ENCODE measurements around the gene SPRR2A. TPM values are rescaled to one million over a fixed set of nuclear protein-coding genes. Genes with fewer than 3 reads are reported as not detected.

Gene SPRR2A
- total RNA-seq, 1 experiment from 2014 or later = 7.0 TPM

DNA sequence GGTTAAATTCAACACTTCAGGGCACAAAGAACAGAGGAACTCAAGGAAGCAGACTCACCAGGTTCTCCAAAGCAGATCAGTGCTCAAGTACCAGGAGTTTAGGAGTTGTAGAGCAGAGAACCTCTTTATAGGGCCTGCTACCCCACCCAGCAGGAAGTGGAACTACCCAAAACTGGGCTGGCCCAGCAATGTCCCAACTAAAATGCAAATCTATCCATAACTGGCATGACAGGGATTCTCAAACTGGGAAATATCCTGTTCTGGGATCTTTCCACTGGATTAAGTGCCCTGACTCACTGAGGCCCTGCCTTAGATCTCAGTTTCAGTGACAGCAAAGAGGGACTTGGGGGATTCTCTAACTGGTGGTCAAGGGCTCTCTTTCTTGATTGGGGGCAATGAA is 37.1 kb upstream of the SPRR2A start, which contains the start of gene SPRR2E:
Gene SPRR2E (minus strand): TSS at position 101 of the 400 bp plus-strand sequence. CDS start 775 bp downstream, outside the sequence.
- H3K27me3 Mint-ChIP-seq (ENCODE audit: insufficient read depth, unreplicated experiment) = no peaks in the 10 kb centered on the region
- H3K36me3 Mint-ChIP-seq (ENCODE audit: insufficient read depth, unreplicated experiment) = no peaks in the 10 kb centered on the region
- H3K4me3 Mint-ChIP-seq (ENCODE audit: unreplicated experiment) = no peak within 1 kb of the TSS
- intact Hi-C loops (cut with micrococcal nuclease) = no loop called here
- BruUV-seq (replicated peaks) = no TSS peak
- no peak for DNase-seq (ENCODE audit: unreplicated experiment)
- CTCF ChIA-PET = no interaction called here
- H3K4me1 Mint-ChIP-seq (ENCODE audit: insufficient read depth, unreplicated experiment) = peaks cover 13% of the 10 kb centered on the region
- no peaks in the 10 kb centered on the region for H3K9me3 Mint-ChIP-seq (ENCODE audit: unreplicated experiment)
- H3K27ac Mint-ChIP-seq (ENCODE audit: low read depth, unreplicated experiment) = no peak within 1 kb of the TSS
- TF ChIP-seq, protein P1, sequence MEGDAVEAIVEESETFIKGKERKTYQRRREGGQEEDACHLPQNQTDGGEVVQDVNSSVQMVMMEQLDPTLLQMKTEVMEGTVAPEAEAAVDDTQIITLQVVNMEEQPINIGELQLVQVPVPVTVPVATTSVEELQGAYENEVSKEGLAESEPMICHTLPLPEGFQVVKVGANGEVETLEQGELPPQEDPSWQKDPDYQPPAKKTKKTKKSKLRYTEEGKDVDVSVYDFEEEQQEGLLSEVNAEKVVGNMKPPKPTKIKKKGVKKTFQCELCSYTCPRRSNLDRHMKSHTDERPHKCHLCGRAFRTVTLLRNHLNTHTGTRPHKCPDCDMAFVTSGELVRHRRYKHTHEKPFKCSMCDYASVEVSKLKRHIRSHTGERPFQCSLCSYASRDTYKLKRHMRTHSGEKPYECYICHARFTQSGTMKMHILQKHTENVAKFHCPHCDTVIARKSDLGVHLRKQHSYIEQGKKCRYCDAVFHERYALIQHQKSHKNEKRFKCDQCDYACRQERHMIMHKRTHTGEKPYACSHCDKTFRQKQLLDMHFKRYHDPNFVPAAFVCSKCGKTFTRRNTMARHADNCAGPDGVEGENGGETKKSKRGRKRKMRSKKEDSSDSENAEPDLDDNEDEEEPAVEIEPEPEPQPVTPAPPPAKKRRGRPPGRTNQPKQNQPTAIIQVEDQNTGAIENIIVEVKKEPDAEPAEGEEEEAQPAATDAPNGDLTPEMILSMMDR (IDR thresholded peaks at IDR 0.05; ENCODE audit: unreplicated experiment) = no peak
- POLR2A ChIA-PET = interaction anchor here (1.4 kb wide), 1 partner anchor 23 kb away, joined by 9 read pairs; the partner anchor contains the start of gene SPRR2B

DNA sequence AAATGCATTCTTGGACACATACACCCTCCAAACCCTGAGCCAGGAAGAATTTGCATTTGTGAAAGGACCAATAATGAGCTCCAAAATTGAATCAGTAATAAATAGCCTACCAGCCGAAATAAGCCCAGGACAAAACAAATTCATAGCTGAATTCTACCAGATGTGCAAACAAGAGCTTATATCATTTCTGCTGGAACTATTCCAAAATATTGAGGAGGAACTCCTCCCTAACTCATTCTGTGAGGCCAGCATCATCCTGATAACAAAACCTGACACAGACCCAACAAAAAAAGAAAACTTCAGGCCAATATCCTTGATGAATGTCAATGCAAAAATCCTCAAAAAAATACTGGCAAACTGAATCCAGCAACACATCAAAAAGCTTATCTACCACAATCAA is 30.3 kb upstream of the SPRR2A start:
- Mint-ChIP-seq H3K4me3 (ENCODE audit: unreplicated experiment) (no peak overlapping the region), H3K9me3 (ENCODE audit: unreplicated experiment) (peaks cover 11% of the 10 kb centered on the region), H3K27me3 (ENCODE audit: insufficient read depth, unreplicated experiment) (no peaks in the 10 kb centered on the region), H3K36me3 (ENCODE audit: insufficient read depth, unreplicated experiment) (no peaks in the 10 kb centered on the region), H3K4me1 (ENCODE audit: insufficient read depth, unreplicated experiment) (peaks cover 6% of the 10 kb centered on the region), H3K27ac (ENCODE audit: low read depth, unreplicated experiment) (no peak overlapping the region)
- no TSS peak for BruUV-seq (replicated peaks)
- TF ChIP-seq, protein P1 (IDR thresholded peaks at IDR 0.05; ENCODE audit: unreplicated experiment) = no peak
- DNase-seq (ENCODE audit: unreplicated experiment) = no peak
- POLR2A ChIA-PET = interaction anchor here (0.8 kb wide), 1 partner anchor 11 kb away, joined by 3 read pairs; no protein-coding TSS in a partner anchor
- CTCF ChIA-PET = no interaction called here
- intact Hi-C loops (cut with micrococcal nuclease) = no loop called here

DNA sequence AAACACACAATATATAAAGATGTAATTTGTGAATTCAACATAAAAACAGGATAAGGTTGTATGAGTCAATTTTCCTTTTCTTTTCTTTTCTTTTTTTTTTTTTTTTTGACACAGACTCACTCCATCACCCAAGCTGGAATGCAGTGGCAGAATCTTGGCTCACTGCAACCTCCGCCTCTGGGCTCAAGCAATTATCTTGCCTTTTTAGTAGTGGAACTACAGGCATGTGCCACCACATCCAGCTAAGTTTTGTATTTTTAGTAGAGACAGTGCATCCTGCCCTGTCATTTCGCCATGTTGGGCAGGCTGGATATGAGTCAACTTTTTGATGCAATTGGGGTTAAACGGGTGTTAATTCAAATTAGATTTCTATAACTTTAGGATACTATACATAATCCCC is 24.4 kb upstream of the SPRR2A start:
- no TSS peak for BruUV-seq (replicated peaks)
- Mint-ChIP-seq H3K4me3 (ENCODE audit: unreplicated experiment) (no peak overlapping the region), H3K27ac (ENCODE audit: low read depth, unreplicated experiment) (no peak overlapping the region), H3K4me1 (ENCODE audit: insufficient read depth, unreplicated experiment) (peaks cover 5% of the 10 kb centered on the region), H3K27me3 (ENCODE audit: insufficient read depth, unreplicated experiment) (no peaks in the 10 kb centered on the region), H3K9me3 (ENCODE audit: unreplicated experiment) (peaks cover 22% of the 10 kb centered on the region), H3K36me3 (ENCODE audit: insufficient read depth, unreplicated experiment) (no peaks in the 10 kb centered on the region)
- peak; percentile 54 for DNase-seq (ENCODE audit: unreplicated experiment)
- ChIA-PET POLR2A (interaction anchor here (1.1 to 2.4 kb wide), 4 partner anchors 14 to 128 kb away, joined by 3 to 6 read pairs (median 4); no protein-coding TSS in a partner anchor), CTCF (interaction anchor here (0.6 kb wide), 1 partner anchor 1243 kb away, joined by 5 read pairs; no protein-coding TSS in a partner anchor)
- TF ChIP-seq, protein P1 (IDR thresholded peaks at IDR 0.05; ENCODE audit: unreplicated experiment) = no peak
- intact Hi-C loops (cut with micrococcal nuclease) = no loop called here

DNA sequence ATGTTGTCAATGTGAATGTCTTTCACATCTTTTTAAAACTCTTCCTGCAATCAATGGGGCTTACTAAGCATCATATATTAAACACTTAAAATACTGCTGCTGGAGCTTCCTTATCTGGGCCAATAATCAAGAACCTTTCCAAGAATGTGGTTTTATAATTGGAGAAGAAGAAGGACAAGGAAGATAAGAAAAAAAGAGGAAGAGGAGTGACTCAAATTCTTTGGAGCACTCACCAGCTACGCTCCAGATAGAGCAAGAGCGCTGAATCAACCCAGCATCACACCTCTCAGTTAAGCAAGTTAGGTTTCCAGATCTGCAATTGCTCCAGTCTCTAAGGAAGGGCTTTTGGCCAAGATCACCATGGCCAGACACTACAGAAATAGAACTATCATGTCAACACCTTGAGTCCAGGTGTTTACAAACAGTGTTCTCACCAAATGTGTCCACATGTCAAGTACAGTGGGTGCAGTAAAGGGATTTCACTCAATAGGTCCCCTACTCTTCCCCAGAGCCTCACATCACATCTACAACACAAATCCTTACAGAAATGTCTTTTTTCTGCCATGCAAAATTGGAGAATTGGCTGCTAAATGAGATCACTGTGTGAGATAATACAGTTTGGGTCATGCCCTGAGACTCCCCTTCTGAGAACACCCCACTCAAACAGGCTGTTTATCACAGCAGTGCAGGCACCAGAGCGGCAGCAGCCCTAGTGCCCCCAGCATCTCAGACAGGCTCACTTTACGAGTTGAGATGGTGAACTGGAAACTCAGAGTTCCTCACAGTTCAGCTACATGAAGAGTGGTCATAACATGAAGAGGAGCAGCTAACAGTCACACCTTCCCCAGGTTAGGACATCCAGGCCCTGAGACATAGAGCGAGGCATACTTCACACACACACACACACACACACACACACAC is 15.8 kb upstream of the SPRR2A start:
- no peak overlapping the region for H3K27ac Mint-ChIP-seq (ENCODE audit: low read depth, unreplicated experiment)
- H3K27me3 Mint-ChIP-seq (ENCODE audit: insufficient read depth, unreplicated experiment) = no peaks in the 10 kb centered on the region
- intact Hi-C loops (cut with micrococcal nuclease) = no loop called here
- H3K4me3 Mint-ChIP-seq (ENCODE audit: unreplicated experiment) = no peak overlapping the region
- ChIA-PET CTCF (interaction anchor here (0.6 to 0.7 kb wide), 3 partner anchors 11 to 119 kb away, joined by 3 read pairs; no protein-coding TSS in a partner anchor), POLR2A (interaction anchor here (0.6 kb wide), 1 partner anchor 114 kb away, joined by 3 read pairs; no protein-coding TSS in a partner anchor)
- no TSS peak for BruUV-seq (replicated peaks)
- H3K9me3 Mint-ChIP-seq (ENCODE audit: unreplicated experiment) = peaks cover 6% of the 10 kb centered on the region
- no peak for DNase-seq (ENCODE audit: unreplicated experiment)
- H3K36me3 Mint-ChIP-seq (ENCODE audit: insufficient read depth, unreplicated experiment) = no peaks in the 10 kb centered on the region
- TF ChIP-seq, protein P1 (IDR thresholded peaks at IDR 0.05; ENCODE audit: unreplicated experiment) = no peak
- H3K4me1 Mint-ChIP-seq (ENCODE audit: insufficient read depth, unreplicated experiment) = no peaks in the 10 kb centered on the region

Data from MCF 10A (cell line).